Parathyroid adenoma (tissue), 2 donors: ENCODE results near the gene OSBPL2.

Experiments
- H2AFZ ChIP-seq: fragments of 300-600 bp; sonication (generic); one replicate; pipeline ENCODE4 v1.7.0; 2017; ENCODE audit warnings: antibody characterized with exemption, mild to moderate bottlenecking
- H3K27ac ChIP-seq: fragments of 300-600 bp; sonication (generic); one replicate; pipeline ENCODE4 v1.7.0; 2017
- H3K27me3 ChIP-seq: fragments of 300-600 bp; sonication (generic); one replicate; pipeline ENCODE4 v1.7.0; 2017; ENCODE audit warnings: low read length; ENCODE audit not compliant: control insufficient read depth, insufficient read depth
- H3K36me3 ChIP-seq: fragments of 300-600 bp; sonication (generic); one replicate; pipeline ENCODE4 v1.7.0; 2017; ENCODE audit warnings: low read length; ENCODE audit not compliant: control insufficient read depth, insufficient read depth
- H3K4me1 ChIP-seq: fragments of 300-600 bp; sonication (generic); one replicate; pipeline ENCODE4 v1.7.0; 2017; ENCODE audit warnings: control low read depth
- H3K4me2 ChIP-seq: fragments of 300-600 bp; sonication (generic); one replicate; pipeline ENCODE4 v1.7.0; 2017; ENCODE audit warnings: low read length
- H3K4me3 ChIP-seq: fragments of 300-600 bp; sonication (generic); one replicate; pipeline ENCODE4 v1.7.0; 2017; ENCODE audit warnings: low read depth, low read length
- H3K79me2 ChIP-seq: fragments of 300-600 bp; sonication (generic); one replicate; pipeline ENCODE4 v1.7.0; 2017; ENCODE audit warnings: control low read depth
- H3K9ac ChIP-seq: fragments of 300-600 bp; sonication (generic); one replicate; pipeline ENCODE4 v1.7.0; 2017; ENCODE audit warnings: mild to moderate bottlenecking
- H3K9me3 ChIP-seq: fragments of 300-600 bp; sonication (generic); one replicate; pipeline ENCODE4 v1.7.0; 2017; ENCODE audit warnings: low read length; ENCODE audit not compliant: control insufficient read depth
- TF ChIP-seq, protein P1 (sequence below): fragments of 300-600 bp; sonication (generic); IDR thresholded peaks from one replicate; pipeline ENCODE4 v1.7.0; 2017; ENCODE audit warnings: antibody characterized with exemption, mild to moderate bottlenecking
- donor health status: primary hyperparathyroidism.

OSBPL2 gene

DNA sequence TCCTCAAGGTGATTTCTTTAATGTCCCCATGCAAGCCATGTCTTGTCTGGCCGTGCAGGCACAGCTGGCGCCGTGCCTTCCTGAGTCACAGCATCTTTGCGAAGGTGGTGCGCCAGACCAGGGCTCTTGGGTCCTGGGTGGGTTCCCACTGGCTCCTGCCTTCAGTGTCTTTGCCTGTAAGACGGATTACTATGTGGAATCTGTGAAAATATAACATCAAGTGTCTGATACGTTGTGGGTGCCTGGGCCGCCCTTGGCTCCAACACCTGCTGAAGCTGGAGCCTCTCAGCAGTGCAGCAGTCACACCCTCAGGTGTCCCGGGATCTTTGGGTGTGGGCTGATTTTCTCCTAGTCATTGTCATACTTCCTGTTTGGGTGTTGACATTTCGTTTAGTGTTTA is 3.2 kb downstream of the OSBPL2 start:
- Histone ChIP-seq H2AFZ (no peak overlapping the region), H3K27ac (no peak overlapping the region), H3K4me2 (no peak overlapping the region), H3K9me3 (no peaks in the 10 kb centered on the region), H3K79me2 (peaks cover 79% of the 10 kb centered on the region), H3K36me3 (no peaks in the 10 kb centered on the region), H3K27me3 (no peaks in the 10 kb centered on the region), H3K4me3 (no peak overlapping the region), H3K4me1 (peaks cover 22% of the 10 kb centered on the region), H3K9ac (no peak overlapping the region)
- TF ChIP-seq, protein P1, sequence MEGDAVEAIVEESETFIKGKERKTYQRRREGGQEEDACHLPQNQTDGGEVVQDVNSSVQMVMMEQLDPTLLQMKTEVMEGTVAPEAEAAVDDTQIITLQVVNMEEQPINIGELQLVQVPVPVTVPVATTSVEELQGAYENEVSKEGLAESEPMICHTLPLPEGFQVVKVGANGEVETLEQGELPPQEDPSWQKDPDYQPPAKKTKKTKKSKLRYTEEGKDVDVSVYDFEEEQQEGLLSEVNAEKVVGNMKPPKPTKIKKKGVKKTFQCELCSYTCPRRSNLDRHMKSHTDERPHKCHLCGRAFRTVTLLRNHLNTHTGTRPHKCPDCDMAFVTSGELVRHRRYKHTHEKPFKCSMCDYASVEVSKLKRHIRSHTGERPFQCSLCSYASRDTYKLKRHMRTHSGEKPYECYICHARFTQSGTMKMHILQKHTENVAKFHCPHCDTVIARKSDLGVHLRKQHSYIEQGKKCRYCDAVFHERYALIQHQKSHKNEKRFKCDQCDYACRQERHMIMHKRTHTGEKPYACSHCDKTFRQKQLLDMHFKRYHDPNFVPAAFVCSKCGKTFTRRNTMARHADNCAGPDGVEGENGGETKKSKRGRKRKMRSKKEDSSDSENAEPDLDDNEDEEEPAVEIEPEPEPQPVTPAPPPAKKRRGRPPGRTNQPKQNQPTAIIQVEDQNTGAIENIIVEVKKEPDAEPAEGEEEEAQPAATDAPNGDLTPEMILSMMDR = no peak

DNA sequence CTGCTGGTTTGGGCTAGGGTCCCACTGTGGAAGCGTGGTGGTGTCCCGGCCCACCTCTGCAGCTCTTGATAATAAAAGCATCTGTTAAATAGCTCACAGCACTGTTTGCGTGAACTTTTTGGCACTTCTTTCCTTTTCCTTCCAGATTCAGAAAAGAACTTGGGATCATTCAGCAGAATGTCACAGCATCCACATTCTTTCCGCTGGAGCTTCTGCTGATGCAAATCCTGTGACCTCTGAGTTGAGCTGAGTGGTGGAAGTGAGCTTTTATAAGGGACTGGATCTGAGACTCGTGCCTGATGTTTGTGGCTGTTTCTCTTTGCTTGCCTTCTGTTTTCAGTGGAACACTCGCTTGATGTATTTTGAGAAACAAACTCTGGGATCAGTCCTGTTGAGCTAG is 3.9 kb downstream of the OSBPL2 start:
- Histone ChIP-seq H2AFZ (no peak overlapping the region), H3K36me3 (no peaks in the 10 kb centered on the region), H3K79me2 (peaks cover 82% of the 10 kb centered on the region), H3K4me3 (no peak overlapping the region), H3K27ac (no peak overlapping the region), H3K9me3 (no peaks in the 10 kb centered on the region), H3K4me1 (peaks cover 29% of the 10 kb centered on the region), H3K4me2 (no peak overlapping the region), H3K9ac (no peak overlapping the region), H3K27me3 (no peaks in the 10 kb centered on the region)
- TF ChIP-seq, protein P1 = no peak

DNA sequence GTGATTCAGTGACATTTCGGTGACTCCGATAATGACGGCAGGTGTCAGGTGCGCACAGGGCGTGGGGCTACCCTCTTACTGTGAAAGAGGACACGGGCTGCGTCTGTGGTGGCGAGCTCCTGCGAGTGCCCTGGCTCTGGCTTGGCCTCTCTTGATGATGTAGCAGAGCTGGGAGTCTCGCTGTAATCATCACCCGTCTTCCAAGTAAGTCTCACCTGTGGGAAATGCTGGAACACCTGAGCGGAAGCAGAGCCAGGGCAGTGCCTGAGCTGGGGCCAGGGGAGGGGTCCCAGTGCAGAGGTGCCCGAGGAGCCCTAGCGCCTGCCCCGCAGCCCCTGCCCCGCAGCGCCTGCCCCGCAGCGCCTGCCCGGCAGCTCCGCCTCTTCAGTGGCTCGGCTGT is 4.8 kb downstream of the OSBPL2 start:
- Histone ChIP-seq H3K4me2 (no peak overlapping the region), H3K36me3 (no peaks in the 10 kb centered on the region), H3K27ac (no peak overlapping the region), H3K9ac (no peak overlapping the region), H3K4me1 (peaks cover 25% of the 10 kb centered on the region), H2AFZ (no peak overlapping the region), H3K4me3 (no peak overlapping the region), H3K9me3 (no peaks in the 10 kb centered on the region), H3K79me2 (peaks cover 76% of the 10 kb centered on the region), H3K27me3 (no peaks in the 10 kb centered on the region)
- TF ChIP-seq, protein P1 = no peak

DNA sequence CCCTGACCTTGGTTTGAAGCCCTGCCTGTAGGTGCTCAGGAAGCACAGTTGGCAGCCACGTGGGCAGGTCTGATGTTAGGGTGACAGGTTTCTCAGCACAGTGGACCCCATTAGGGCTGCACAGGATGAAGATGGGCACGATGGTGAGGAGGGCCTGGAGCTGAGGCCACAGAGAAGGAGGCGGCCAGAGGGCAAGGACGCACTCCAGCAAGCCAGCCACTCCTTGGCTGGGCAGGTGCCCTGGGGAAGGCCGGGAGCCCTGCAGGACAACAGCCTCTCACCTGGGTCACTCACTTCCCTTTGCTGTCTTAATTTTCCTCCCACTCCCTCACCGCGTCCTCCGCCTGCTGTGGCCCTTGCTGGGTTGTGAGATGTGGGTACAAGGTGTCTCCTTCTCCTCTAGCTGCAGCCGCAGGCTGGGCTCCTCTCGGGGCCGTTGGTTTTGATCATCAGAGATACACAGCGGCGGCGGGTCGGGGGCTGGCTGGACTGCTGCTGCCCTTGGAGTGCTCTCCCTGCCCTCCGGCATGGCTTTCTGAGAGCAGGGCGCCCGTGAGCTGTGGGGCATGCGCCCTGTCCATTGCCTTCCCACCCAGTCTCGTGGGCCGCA is 5.7 kb downstream of the OSBPL2 start:
- TF ChIP-seq, protein P1 = no peak
- Histone ChIP-seq H3K4me3 (no peak overlapping the region), H3K9me3 (no peaks in the 10 kb centered on the region), H3K4me1 (peaks cover 25% of the 10 kb centered on the region), H3K9ac (no peak overlapping the region), H2AFZ (no peak overlapping the region), H3K27me3 (no peaks in the 10 kb centered on the region), H3K36me3 (no peaks in the 10 kb centered on the region), H3K79me2 (peaks cover 80% of the 10 kb centered on the region), H3K27ac (peak overlapping the region; percentile 67), H3K4me2 (no peak overlapping the region)

DNA sequence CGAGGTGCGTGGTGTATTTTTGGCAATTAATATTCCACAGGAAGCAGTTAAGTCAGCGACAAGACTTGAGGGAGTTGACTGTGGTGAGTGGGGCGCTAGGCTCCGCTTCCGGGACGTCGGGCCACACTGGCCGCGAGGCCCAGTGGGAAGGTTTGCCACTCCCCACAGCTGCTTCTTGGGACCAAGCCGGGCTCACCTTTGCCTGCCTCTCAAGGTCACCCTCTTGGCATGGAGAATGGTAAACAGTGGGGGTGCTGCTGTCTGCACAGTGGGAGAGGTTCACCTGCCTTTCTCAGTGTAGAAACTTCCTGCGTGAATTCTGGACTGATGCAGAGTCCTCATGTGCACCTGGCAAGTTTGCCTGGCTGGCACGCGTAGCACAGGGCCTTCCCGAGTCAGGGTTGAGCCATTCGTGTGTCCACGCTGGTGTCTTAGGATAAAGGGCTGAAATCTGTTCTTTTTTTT is 6.4 kb downstream of the OSBPL2 start:
- Histone ChIP-seq H3K36me3 (no peaks in the 10 kb centered on the region), H3K9me3 (no peaks in the 10 kb centered on the region)

More for the DNA sequence above, 6.4 kb downstream of the OSBPL2 start:
- Histone ChIP-seq H2AFZ (no peak overlapping the region), H3K4me2 (no peak overlapping the region), H3K4me1 (peaks cover 23% of the 10 kb centered on the region), H3K27ac (peak overlapping the region; percentile 67), H3K79me2 (peaks cover 76% of the 10 kb centered on the region), H3K9ac (no peak overlapping the region), H3K4me3 (no peak overlapping the region), H3K27me3 (no peaks in the 10 kb centered on the region)
- TF ChIP-seq, protein P1 = no peak
